Activated naive CD4-positive, alpha-beta T cell treated with anti-CD3 and anti-CD28 coated beads for 36 hours (primary cell): ENCODE measurements around the gene PLEKHO1. TPM values are rescaled to one million over a fixed set of nuclear protein-coding genes. Genes with fewer than 3 reads are reported as not detected.

Experiments
- CTCF ChIA-PET: fragments of 350-600 bp; sonication (Branson Sonifier 250); formaldehyde crosslinking; loops from one replicate; lab custom pipeline; 2021; ENCODE audit warnings: antibody characterized with exemption; lab: Charles Lee
- DNase-seq: peaks from one replicate; pipeline ENCODE4 v3.0.0-alpha.2; 2020
- H3K27ac Mint-ChIP-seq: one replicate; pipeline ENCODE4 v1.8.0; 2021; ENCODE audit warnings: mild to moderate bottlenecking, mixed read lengths
- H3K27me3 Mint-ChIP-seq: one replicate; pipeline ENCODE4 v1.8.0; 2021; ENCODE audit warnings: low read depth, mixed read lengths
- H3K36me3 Mint-ChIP-seq: one replicate; pipeline ENCODE4 v1.8.0; 2021; ENCODE audit warnings: low read depth, mixed read lengths
- H3K4me1 Mint-ChIP-seq: one replicate; pipeline ENCODE4 v1.8.0; 2021; ENCODE audit warnings: low read depth, mixed read lengths
- H3K4me3 Mint-ChIP-seq: one replicate; pipeline ENCODE4 v1.8.0; 2021; ENCODE audit warnings: mild to moderate bottlenecking, moderate library complexity, mixed read lengths
- H3K9me3 Mint-ChIP-seq: one replicate; pipeline ENCODE4 v1.8.0; 2021; ENCODE audit warnings: mixed read lengths
- intact Hi-C: fragments of 100-400 bp; cut with micrococcal nuclease; formaldehyde crosslinking; loops from one replicate; pipeline ENCODE4 v1.15.1; 2023
- total RNA-seq, 2 experiments: library from RNA; stranded (reverse); gene quantifications; one replicate each; pipeline ENCODE4 v1.2.3, GENCODE V29; 2021

The PLEKHO1 gene
- total RNA-seq, 2 experiments from 2014 or later = 4.4 to 4.7 TPM

- intact Hi-C loops = loop anchor here (2.0 kb wide), 1 partner anchor 24 kb away; no protein-coding TSS in a partner anchor
- H3K4me3 Mint-ChIP-seq = peak overlapping the region; percentile 16
- no peak overlapping the region for H3K27ac Mint-ChIP-seq
- no peaks in the 10 kb centered on the region for H3K27me3 Mint-ChIP-seq
- peak; percentile 49 for DNase-seq
- H3K4me1 Mint-ChIP-seq = peaks cover 42% of the 10 kb centered on the region
- CTCF ChIA-PET = interaction anchor here (0.7 to 12.0 kb wide), 7 partner anchors 18 to 275 kb away, joined by 4 to 122 read pairs (median 5); partner anchors contain the start of gene VPS45
- H3K9me3 Mint-ChIP-seq = no peaks in the 10 kb centered on the region
- H3K36me3 Mint-ChIP-seq = peaks cover 2% of the 10 kb centered on the region
These were observed 13.4 kb downstream of the PLEKHO1 start for GRCh38 chr1:150162862-150163706.

- no peaks in the 10 kb centered on the region for H3K36me3 Mint-ChIP-seq
- no peaks in the 10 kb centered on the region for H3K27me3 Mint-ChIP-seq
- DNase-seq = no peak
- no peak overlapping the region for H3K4me3 Mint-ChIP-seq
- intact Hi-C loops = no loop called here
- peaks cover 40% of the 10 kb centered on the region for H3K4me1 Mint-ChIP-seq
- H3K27ac Mint-ChIP-seq = no peak overlapping the region
- H3K9me3 Mint-ChIP-seq = no peaks in the 10 kb centered on the region
- CTCF ChIA-PET = interaction anchor here (0.6 to 12.0 kb wide), 4 partner anchors 23 to 225 kb away, joined by 3 to 122 read pairs (median 7); no protein-coding TSS in a partner anchor
These were observed 14.5 kb downstream of the PLEKHO1 start for GRCh38 chr1:150164224-150164623.

- no peaks in the 10 kb centered on the region for H3K27me3 Mint-ChIP-seq
- H3K9me3 Mint-ChIP-seq = no peaks in the 10 kb centered on the region
- CTCF ChIA-PET = interaction anchor here (0.6 to 12.0 kb wide), 12 partner anchors 13 to 276 kb away, joined by 3 to 122 read pairs (median 3); partner anchors contain the start of genes OTUD7B and PLEKHO1
- DNase-seq = no peak
- no peak overlapping the region for H3K4me3 Mint-ChIP-seq
- H3K36me3 Mint-ChIP-seq = no peaks in the 10 kb centered on the region
- intact Hi-C loops = loop anchor here (5.0 kb wide), 1 partner anchor 272 kb away; no protein-coding TSS in a partner anchor
- H3K27ac Mint-ChIP-seq = no peak overlapping the region
- H3K4me1 Mint-ChIP-seq = peaks cover 35% of the 10 kb centered on the region
These were observed 15.1 kb downstream of the PLEKHO1 start for GRCh38 chr1:150164779-150165178.

GRCh38 chr1:150165622-150166612 is 16.2 kb downstream of the PLEKHO1 start:
- peaks cover 24% of the 10 kb centered on the region for H3K4me1 Mint-ChIP-seq
- CTCF ChIA-PET = interaction anchor here (0.8 to 12.0 kb wide), 22 partner anchors 8 to 278 kb away, joined by 3 to 122 read pairs (median 4); partner anchors contain the start of genes OTUD7B and PLEKHO1
- H3K27me3 Mint-ChIP-seq = no peaks in the 10 kb centered on the region
- H3K27ac Mint-ChIP-seq = no peak overlapping the region
- no peak overlapping the region for H3K4me3 Mint-ChIP-seq
- DNase-seq = peak; percentile 73
- intact Hi-C loops = loop anchor here (1.0 to 5.0 kb wide), 2 partner anchors 204 to 274 kb away; no protein-coding TSS in a partner anchor
- no peaks in the 10 kb centered on the region for H3K9me3 Mint-ChIP-seq
- no peaks in the 10 kb centered on the region for H3K36me3 Mint-ChIP-seq

GRCh38 chr1:150168960-150169601 is 19.4 kb downstream of the PLEKHO1 start:
- Mint-ChIP-seq H3K36me3 (no peaks in the 10 kb centered on the region), H3K4me1 (no peaks in the 10 kb centered on the region), H3K9me3 (no peaks in the 10 kb centered on the region), H3K4me3 (no peak overlapping the region), H3K27me3 (no peaks in the 10 kb centered on the region), H3K27ac (no peak overlapping the region)
- intact Hi-C loops = loop anchor here (1.0 to 5.0 kb wide), 2 partner anchors 96 to 277 kb away; no protein-coding TSS in a partner anchor
- CTCF ChIA-PET = interaction anchor here (0.7 to 12.0 kb wide), 7 partner anchors 8 to 207 kb away, joined by 3 to 122 read pairs (median 4); no protein-coding TSS in a partner anchor
- peak; percentile 72 for DNase-seq

- intact Hi-C loops = no loop called here
- Mint-ChIP-seq H3K4me3 (no peak overlapping the region), H3K4me1 (no peaks in the 10 kb centered on the region), H3K27ac (no peak overlapping the region), H3K36me3 (no peaks in the 10 kb centered on the region), H3K27me3 (no peaks in the 10 kb centered on the region), H3K9me3 (no peaks in the 10 kb centered on the region)
- no peak for DNase-seq
- CTCF ChIA-PET = interaction anchor here (1.6 to 12.0 kb wide), 3 partner anchors 12 to 98 kb away, joined by 3 to 122 read pairs (median 28); no protein-coding TSS in a partner anchor
These were observed 22.1 kb downstream of the PLEKHO1 start for GRCh38 chr1:150171801-150172200.

GRCh38 chr1:150173141-150173585 is 23.4 kb downstream of the PLEKHO1 start:
- CTCF ChIA-PET = interaction anchor here (12.0 kb wide), 1 partner anchor 99 kb away, joined by 122 read pairs; no protein-coding TSS in a partner anchor
- Mint-ChIP-seq H3K9me3 (no peaks in the 10 kb centered on the region), H3K4me1 (no peaks in the 10 kb centered on the region), H3K36me3 (no peaks in the 10 kb centered on the region), H3K27ac (no peak overlapping the region), H3K4me3 (no peak overlapping the region), H3K27me3 (no peaks in the 10 kb centered on the region)
- intact Hi-C loops = no loop called here
- DNase-seq = no peak

GRCh38 chr1:150176593-150176992 is 26.9 kb downstream of the PLEKHO1 start:
- CTCF ChIA-PET = interaction anchor here (1.0 to 2.1 kb wide), 3 partner anchors 11 to 214 kb away, joined by 6 to 11 read pairs (median 9); no protein-coding TSS in a partner anchor
- H3K27me3 Mint-ChIP-seq = no peaks in the 10 kb centered on the region

GRCh38 chr1:150178548-150178947 is 28.8 kb downstream of the PLEKHO1 start:
- H3K9me3 Mint-ChIP-seq = no peaks in the 10 kb centered on the region
- CTCF ChIA-PET = interaction anchor here (0.8 to 2.1 kb wide), 3 partner anchors 8 to 13 kb away, joined by 3 to 11 read pairs (median 6); no protein-coding TSS in a partner anchor
- no peak overlapping the region for H3K27ac Mint-ChIP-seq
- intact Hi-C loops = no loop called here
- no peaks in the 10 kb centered on the region for H3K27me3 Mint-ChIP-seq
- DNase-seq = no peak
- no peaks in the 10 kb centered on the region for H3K4me1 Mint-ChIP-seq
- H3K4me3 Mint-ChIP-seq = no peak overlapping the region
- no peaks in the 10 kb centered on the region for H3K36me3 Mint-ChIP-seq

More at GRCh38 chr1:150176593-150176992, 26.9 kb downstream of the PLEKHO1 start:
- Mint-ChIP-seq H3K9me3 (no peaks in the 10 kb centered on the region), H3K27ac (no peak overlapping the region), H3K4me3 (no peak overlapping the region), H3K36me3 (no peaks in the 10 kb centered on the region), H3K4me1 (no peaks in the 10 kb centered on the region)
- no peak for DNase-seq
- intact Hi-C loops = no loop called here

GRCh38 chr1:150179867-150180266 is 30.2 kb downstream of the PLEKHO1 start:
- CTCF ChIA-PET = interaction anchor here (0.6 to 0.9 kb wide), 2 partner anchors 13 to 107 kb away, joined by 3 to 4 read pairs; no protein-coding TSS in a partner anchor
- intact Hi-C loops = no loop called here

GRCh38 chr1:150180474-150180873 is 30.8 kb downstream of the PLEKHO1 start:
- Mint-ChIP-seq H3K9me3 (no peaks in the 10 kb centered on the region), H3K27ac (no peak overlapping the region), H3K36me3 (no peaks in the 10 kb centered on the region), H3K4me1 (no peaks in the 10 kb centered on the region), H3K27me3 (no peaks in the 10 kb centered on the region), H3K4me3 (no peak overlapping the region)
- DNase-seq = no peak
- CTCF ChIA-PET = interaction anchor here (0.6 kb wide), 1 partner anchor 107 kb away, joined by 3 read pairs; no protein-coding TSS in a partner anchor
- intact Hi-C loops = no loop called here

More at GRCh38 chr1:150179867-150180266, 30.2 kb downstream of the PLEKHO1 start:
- Mint-ChIP-seq H3K4me1 (no peaks in the 10 kb centered on the region), H3K36me3 (no peaks in the 10 kb centered on the region), H3K27ac (no peak overlapping the region), H3K4me3 (no peak overlapping the region), H3K27me3 (no peaks in the 10 kb centered on the region), H3K9me3 (no peaks in the 10 kb centered on the region)
- no peak for DNase-seq
